Lung microvascular endothelial cell (primary cell): ENCODE data around the gene SLC24A4. TPM values are rescaled to one million over a fixed set of nuclear protein-coding genes. Genes with fewer than 3 reads are reported as not detected.

Source experiments
- DNase-seq, 2 donors: peaks; one replicate each; pipeline versions ENCODE4 v3.0.0 to v3.0.0-alpha.2; 2010; ENCODE audit warnings: low read depth in 2 of 2
- total RNA-seq: library from RNA; depleted of rRNA; stranded (reverse); fragments of >200 nt; gene quantifications from 2 replicates; pipeline ENCODE4 v1.2.1, GENCODE V29; 2014

SLC24A4 gene
- total RNA-seq, 1 donor from 2014 or later: under 0.01 TPM

- DNase-seq: no peak
These were observed 177.6 kb downstream of the SLC24A4 start for GRCh38 chr14:92500491-92500941.

- no peak for DNase-seq
These were observed 179.0 kb downstream of the SLC24A4 start for GRCh38 chr14:92501891-92502351.

- no peak for DNase-seq
These were observed 179.7 kb downstream of the SLC24A4 start for GRCh38 chr14:92502541-92503286.

GRCh38 chr14:92503756-92504491 lies 181.0 kb downstream of the SLC24A4 start:
- DNase-seq: peak; percentile 37 to 64

DNA sequence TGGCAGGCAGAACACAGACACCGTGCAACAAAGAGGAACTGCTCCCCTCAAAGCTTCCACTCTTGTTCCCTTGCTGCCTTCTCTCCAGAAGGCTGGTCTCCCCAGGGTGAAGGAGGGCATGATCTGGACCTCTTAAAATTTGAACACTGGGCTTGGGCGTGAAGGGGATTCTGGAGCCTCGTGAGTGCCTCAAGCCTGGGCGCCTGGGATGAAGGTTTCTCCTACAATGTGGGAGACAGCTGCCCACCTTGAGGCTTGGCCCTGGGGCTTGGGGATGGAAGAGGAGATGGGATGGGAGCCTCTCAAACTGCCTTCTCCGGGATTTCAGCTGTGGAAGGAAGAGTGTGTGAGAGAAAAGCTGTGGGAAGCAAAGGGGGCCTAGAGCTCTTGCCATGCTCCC lies 182.9 kb downstream of the SLC24A4 start:
- DNase-seq: no peak

DNA sequence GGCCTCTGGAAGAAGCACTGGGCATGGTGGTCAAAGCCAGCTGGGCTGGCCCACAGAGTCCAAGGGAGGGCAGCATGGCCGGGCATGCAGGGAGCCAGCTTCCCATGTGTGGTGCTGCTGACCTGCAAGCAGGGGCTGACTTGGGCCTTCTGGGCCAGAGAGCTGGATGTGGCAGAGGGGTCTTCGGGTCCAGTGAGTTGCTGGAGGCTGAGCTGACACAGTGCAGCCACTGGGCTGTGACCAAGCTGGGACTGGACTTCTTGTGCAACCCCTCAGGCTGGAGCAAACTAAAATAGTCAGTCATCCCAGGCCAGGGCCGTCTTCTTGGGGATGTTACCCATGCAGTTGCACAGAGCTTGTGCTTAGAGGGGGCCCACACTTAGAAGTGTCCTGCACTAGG lies 183.3 kb downstream of the SLC24A4 start:
- DNase-seq: no peak

- DNase-seq: no peak
These were observed 184.3 kb downstream of the SLC24A4 start for GRCh38 chr14:92507174-92507768.

- peak in 1 of 2 donors; percentile 23 for DNase-seq
These were observed 188.0 kb downstream of the SLC24A4 start for GRCh38 chr14:92510972-92511371.

DNA sequence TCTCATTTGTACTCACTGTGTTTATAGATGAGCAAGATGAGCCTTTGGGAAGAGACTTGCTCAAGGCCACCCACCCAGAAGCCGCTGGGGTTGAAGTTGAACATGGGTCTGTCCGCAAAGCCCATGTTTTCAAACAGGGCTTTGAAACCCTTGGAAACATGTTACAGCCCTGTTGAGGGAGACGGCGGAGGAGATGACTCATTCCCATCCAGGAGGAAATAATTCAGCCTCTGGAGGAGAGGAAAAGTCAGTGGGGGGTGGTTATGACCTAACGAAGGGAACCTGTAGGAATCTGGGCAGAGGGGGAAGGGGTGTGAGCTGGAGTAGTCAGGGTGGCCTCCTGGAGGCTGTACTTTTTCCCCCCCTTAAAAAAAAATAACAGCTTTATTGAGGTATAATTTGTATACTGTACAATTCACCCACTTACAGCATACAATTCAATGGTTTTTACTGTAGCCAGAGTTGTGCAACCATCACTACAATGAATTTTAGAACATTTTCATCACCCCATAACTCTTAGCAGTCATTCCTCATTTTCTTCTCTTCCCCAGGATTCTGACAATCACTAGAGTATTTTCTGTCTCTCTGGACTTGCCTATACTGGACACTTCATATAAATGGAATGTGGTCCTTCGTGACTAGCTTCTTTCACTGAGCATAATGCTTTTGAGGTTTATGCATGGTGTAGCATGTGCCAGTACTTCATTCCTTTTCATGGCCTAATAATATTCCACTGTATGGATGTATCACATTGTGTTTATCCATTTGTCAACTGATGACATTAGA lies 188.7 kb downstream of the SLC24A4 start:
- peak; percentile 42 to 96 for DNase-seq

- no peak for DNase-seq
These were observed 189.8 kb downstream of the SLC24A4 start for GRCh38 chr14:92512807-92513203.

DNA sequence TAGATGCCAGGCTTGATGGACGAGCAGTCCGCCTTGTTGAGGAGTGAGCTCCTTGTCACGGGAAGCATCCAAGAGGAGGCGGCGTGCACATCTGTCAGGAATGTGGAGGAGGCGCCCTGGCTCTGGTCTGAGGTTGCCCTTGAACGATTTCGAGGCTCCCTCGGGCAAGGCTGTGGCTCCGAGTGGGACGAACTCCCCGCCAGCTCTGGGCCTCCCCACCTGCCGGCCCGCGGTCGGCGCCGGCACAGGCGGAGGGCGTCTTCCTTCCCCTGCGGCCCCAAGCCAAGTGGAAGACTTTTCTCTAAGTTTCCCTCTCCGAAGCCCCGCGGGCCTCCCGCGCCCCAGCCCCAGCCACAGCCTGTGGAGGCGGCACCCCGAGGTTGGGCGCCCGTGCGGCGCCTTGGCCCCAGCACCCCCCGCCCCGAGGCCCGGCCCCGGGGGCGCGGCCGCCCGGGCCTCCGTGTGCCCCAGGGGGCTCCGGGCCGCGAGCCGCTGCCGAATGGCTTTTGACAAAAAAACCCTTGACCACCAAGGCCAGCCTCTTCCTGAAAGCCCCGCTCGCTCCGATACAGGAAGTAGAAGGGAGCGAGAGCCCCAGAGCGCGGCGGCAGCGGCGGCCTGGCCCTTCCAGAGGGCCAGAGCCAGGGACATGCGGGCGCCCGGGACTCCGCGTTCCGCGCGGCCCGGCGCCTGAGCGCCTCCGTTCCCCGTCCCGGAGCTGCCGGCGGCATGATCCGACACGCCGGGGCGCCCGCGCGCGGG lies 190.4 kb downstream of the SLC24A4 start, which contains the start of gene RIN3:
Gene RIN3 (plus strand): TSS at position 578 of the 762 bp plus-strand sequence. CDS start 152 bp downstream, at position 730.
- peak; percentile 74 to 77 for DNase-seq

GRCh38 chr14:92513966-92514843 lies 191.2 kb downstream of the SLC24A4 start:
- DNase-seq: peak; percentile 49 to 57

- peak in 1 of 2 donors; percentile 18 for DNase-seq
These were observed 192.0 kb downstream of the SLC24A4 start for GRCh38 chr14:92514844-92515514.

DNA sequence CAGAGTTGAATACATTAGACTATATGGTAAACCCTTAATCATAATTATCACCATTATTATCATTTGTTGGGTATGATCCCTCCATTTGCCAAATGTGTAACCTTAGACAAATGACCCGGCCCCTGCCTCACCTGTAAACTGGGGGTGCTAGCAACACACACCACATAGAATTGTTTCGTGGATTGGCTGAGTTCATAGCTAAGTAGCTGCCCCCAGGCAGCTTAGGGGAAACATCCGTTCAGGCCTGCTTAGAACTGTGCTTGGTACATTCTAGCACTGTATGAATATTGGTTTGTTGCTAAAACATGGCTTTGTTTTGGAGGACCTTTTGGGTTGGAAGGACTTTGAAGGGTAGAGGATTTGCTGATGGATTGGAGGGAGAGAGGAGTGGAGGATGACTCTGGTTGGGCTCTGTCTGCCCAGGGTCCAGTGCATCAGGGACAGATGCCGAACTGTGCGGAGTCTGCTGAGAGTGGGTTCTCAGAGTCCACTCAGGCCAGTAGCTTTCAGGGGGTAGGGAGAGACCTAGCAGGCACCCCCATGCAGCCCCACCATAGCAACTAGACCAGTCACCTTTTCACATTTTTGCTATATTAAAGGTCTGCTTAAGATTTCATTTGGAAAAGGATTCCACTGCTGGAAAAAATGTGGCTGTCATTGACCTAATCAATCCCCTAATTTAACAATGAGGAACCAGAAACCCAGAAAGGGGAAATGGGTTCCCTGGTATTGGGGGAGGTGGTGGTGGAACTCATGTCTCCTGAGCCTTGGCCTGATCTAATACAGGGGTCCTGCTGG lies 192.8 kb downstream of the SLC24A4 start:
- no peak for DNase-seq

GRCh38 chr14:92516344-92516965 lies 193.5 kb downstream of the SLC24A4 start:
- DNase-seq: no peak

GRCh38 chr14:92516966-92517506 lies 194.1 kb downstream of the SLC24A4 start:
- no peak for DNase-seq

- DNase-seq: no peak
These were observed 194.8 kb downstream of the SLC24A4 start for GRCh38 chr14:92517761-92518160.
